ENCODE data around the gene DELE1.

DELE1 gene

DNA sequence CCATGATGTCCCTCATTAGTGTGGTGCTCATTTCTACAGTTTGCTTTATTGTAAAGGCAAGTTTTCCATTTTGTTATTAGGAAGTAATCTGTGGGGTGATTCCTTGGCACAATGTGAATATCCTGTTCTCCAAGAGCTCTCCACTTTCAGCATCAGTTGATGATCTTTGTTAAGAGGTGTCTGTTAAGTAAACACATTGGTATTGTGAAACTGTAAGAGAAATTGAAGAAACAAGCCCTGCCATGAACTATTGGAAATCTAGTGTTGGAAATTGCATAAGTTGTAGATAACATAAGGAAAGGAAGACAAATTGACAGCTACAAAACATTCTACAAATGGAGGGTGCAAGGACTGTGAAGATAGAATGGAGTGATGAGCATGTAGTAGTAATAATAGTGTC lies 62.4 kb downstream of the DELE1 start:
- Histone ChIP-seq H3K9ac (ENCODE audit: low read depth, low read length, poor library complexity, severe bottlenecking) (no peak overlapping the region), H3K27me3 (ENCODE audit: insufficient read depth, low read length, poor library complexity, severe bottlenecking) (no peaks in the 10 kb centered on the region), H3K36me3 (ENCODE audit: insufficient read depth, low read length) (peaks cover 48% of the 10 kb centered on the region; the same call in 1 of the 2 replicates), H3K9me3 (ENCODE audit: insufficient read depth, low read depth, low read length) (no peaks in the 10 kb centered on the region), H3K4me2 (ENCODE audit: low read depth, low read length, poor library complexity, severe bottlenecking) (no peak overlapping the region), H3K4me3 (ENCODE audit: low read length, poor library complexity, severe bottlenecking) (no peak overlapping the region), H3F3A (ENCODE audit: low read depth) (no peaks in the 10 kb centered on the region), H3K79me2 (ENCODE audit: insufficient read depth, low read length) (no peaks in the 10 kb centered on the region), H2AFZ (ENCODE audit: low read length) (no peak overlapping the region), H3K4me1 (ENCODE audit: insufficient read depth, low read length, poor library complexity, severe bottlenecking) (no peaks in the 10 kb centered on the region), H3K9me2 (replicated peaks; ENCODE audit: low read depth, low read length) (no peaks in the 10 kb centered on the region), H4K20me1 (ENCODE audit: insufficient read depth, low read length, poor library complexity, severe bottlenecking) (no peaks in the 10 kb centered on the region)
- TF ChIP-seq, protein P1, sequence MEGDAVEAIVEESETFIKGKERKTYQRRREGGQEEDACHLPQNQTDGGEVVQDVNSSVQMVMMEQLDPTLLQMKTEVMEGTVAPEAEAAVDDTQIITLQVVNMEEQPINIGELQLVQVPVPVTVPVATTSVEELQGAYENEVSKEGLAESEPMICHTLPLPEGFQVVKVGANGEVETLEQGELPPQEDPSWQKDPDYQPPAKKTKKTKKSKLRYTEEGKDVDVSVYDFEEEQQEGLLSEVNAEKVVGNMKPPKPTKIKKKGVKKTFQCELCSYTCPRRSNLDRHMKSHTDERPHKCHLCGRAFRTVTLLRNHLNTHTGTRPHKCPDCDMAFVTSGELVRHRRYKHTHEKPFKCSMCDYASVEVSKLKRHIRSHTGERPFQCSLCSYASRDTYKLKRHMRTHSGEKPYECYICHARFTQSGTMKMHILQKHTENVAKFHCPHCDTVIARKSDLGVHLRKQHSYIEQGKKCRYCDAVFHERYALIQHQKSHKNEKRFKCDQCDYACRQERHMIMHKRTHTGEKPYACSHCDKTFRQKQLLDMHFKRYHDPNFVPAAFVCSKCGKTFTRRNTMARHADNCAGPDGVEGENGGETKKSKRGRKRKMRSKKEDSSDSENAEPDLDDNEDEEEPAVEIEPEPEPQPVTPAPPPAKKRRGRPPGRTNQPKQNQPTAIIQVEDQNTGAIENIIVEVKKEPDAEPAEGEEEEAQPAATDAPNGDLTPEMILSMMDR (conservative IDR thresholded peaks at IDR 0.05; ENCODE audit: low read length), result no peak
- TF ChIP-seq EZH2phosphoT487 (IDR thresholded peaks at IDR 0.05; ENCODE audit: borderline replicate concordance), result no peak

DNA sequence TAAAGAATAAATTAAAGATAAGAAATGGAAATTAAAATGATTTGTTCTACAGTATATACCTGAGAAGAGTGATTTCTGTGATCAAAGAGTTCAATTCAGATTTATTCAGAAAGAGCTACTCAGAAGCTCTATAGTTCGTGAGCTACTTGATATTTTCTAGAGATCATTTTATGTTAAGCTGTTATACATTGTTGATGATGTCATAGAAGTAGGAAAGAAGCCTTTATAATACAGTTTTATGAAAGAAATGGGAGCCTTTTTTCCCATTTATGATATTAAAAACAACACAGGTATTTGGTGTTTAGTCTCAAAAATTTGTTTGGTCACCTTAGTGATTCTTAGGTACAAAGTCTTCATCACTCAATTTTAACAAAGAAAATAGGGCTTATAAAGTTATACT lies 66.0 kb downstream of the DELE1 start:
- Histone ChIP-seq H4K20me1 (ENCODE audit: insufficient read depth, low read length, poor library complexity, severe bottlenecking) (no peaks in the 10 kb centered on the region), H3K9me2 (replicated peaks; ENCODE audit: low read depth, low read length) (no peaks in the 10 kb centered on the region), H3K27me3 (ENCODE audit: insufficient read depth, low read length, poor library complexity, severe bottlenecking) (no peaks in the 10 kb centered on the region), H3K9me3 (ENCODE audit: insufficient read depth, low read depth, low read length) (no peaks in the 10 kb centered on the region), H3K79me2 (ENCODE audit: insufficient read depth, low read length) (no peaks in the 10 kb centered on the region), H3K4me1 (ENCODE audit: insufficient read depth, low read length, poor library complexity, severe bottlenecking) (no peaks in the 10 kb centered on the region), H3K4me3 (ENCODE audit: low read length, poor library complexity, severe bottlenecking) (no peak overlapping the region), H3K9ac (ENCODE audit: low read depth, low read length, poor library complexity, severe bottlenecking) (no peak overlapping the region), H3K4me2 (ENCODE audit: low read depth, low read length, poor library complexity, severe bottlenecking) (no peak overlapping the region), H3K36me3 (ENCODE audit: insufficient read depth, low read length) (peaks cover 37% of the 10 kb centered on the region; the same call in 1 of the 2 replicates), H2AFZ (ENCODE audit: low read length) (no peak overlapping the region), H3F3A (ENCODE audit: low read depth) (no peaks in the 10 kb centered on the region)
- TF ChIP-seq, protein P1 (conservative IDR thresholded peaks at IDR 0.05; ENCODE audit: low read length), result no peak
- TF ChIP-seq EZH2phosphoT487 (IDR thresholded peaks at IDR 0.05; ENCODE audit: borderline replicate concordance), result no peak
